ENCODE results near the gene P2RY8. TPM values are rescaled to one million over a fixed set of nuclear protein-coding genes. Genes with fewer than 3 reads are reported as not detected.

P2RY8 gene
- total and polyA plus RNA-seq, 2 donors = 0.26 to 2.6 TPM

DNA sequence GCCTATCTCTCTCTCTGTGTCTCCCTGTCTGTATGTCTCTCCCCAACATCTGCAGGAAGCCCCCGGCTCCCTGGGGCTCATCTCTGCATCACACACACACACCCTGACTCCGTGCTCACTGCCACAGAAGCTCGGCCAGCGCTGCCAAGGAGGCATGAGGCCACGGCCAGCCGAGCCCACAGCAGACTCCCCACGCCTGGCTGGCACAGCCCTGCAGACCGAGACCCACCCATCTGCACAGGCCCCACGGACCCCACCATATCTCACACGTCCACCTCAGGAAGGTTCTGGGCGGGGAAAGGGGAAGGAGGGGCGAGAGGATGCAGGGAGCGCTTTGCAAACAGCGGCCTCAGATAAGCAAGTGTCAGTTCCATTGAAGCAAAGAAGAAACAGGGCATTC lies 116.6 kb downstream of the P2RY8 start:
- H3K36me3 ChIP-seq (ENCODE audit: insufficient read depth) = peaks cover 6% of the 10 kb centered on the region
- H3K4me1 ChIP-seq (ENCODE audit: insufficient read depth) = no peaks in the 10 kb centered on the region
- H3K4me3 ChIP-seq (ENCODE audit: low read depth, low read length) = no peak overlapping the region
- no peak for DNase-seq (ENCODE audit: extremely low spot score)
- no peak overlapping the region for H3K27ac ChIP-seq (ENCODE audit: low read depth)
- WGBS = 73% methylated on average over 14 of the region's 14 CpGs

DNA sequence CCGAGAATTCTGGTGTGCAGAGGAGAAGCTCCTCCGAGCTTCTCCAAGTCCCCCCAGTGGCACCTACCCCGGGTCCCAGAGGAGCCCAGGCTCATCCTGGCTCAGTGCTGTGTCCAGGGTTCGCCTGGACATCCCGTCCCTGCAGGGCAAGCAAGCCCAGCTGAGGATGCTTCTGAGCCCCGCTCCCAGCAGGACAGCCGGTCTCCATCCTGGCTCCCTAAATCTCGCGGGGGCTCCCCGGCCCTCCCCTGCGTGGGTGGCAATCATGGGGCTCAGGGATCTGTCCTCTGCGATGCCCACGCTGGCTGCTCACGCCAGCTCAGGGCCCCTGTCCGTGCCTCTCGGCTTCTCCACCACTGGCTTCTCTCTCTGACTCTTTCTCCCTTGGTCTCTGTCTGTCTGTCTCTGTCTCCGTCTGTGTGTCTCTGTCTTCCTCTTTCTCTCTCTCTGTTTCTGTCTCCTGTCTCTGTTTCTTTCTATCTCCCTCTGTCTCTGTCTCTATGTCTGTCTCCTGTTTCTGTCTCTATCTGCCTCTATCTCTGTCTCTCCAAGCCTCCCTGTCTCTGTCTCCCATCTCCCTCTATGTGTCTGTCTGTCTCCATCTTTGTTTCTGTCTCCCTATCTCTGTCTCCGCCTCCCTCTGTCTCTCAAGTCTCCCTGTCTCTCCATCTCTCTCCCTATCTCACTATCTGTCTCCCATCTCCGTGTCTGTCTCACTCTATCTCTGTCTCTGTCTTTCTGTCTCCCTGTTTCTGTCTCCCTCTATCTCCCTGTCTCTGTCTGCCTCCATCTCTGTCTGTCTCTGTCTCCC lies 117.2 kb downstream of the P2RY8 start:
- Histone ChIP-seq H3K4me3 (ENCODE audit: low read depth, low read length) (no peak overlapping the region), H3K27ac (ENCODE audit: low read depth) (no peak overlapping the region), H3K36me3 (ENCODE audit: insufficient read depth) (peaks cover 4% of the 10 kb centered on the region), H3K4me1 (ENCODE audit: insufficient read depth) (no peaks in the 10 kb centered on the region)
- DNase-seq (ENCODE audit: extremely low spot score) = no peak
- 93% methylated on average over 19 of the region's 19 CpGs for WGBS

DNA sequence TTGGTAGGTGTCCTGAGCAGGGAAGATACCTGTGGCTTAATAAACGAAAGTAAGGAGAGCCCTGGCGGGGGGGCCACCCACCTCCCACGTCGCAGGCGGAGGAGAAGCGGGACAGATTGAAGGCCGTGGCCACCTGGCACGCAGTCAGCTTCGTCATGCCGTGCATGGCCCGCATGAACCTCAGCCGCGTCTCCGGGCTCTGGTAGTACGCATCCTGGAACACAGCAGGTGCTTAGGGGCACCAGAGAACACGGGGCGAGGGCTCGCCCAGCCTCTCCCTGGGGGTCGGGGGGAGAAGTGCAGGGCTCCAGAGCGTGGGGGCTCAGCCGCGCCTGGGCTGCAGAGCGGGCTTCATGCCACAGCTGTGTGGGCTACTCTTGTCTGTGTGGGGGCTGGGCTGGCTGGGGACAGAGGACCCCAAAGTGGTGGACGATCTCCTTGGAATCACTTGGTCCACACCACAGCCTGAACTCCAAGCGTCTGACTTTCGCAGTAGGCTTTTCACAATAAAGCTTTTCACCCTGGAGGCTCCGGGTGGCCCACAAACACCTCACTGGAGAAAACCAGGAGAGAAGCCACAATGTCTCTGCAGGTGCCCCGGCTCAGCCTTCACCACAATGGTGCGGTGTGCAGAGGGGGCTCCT lies 118.0 kb downstream of the P2RY8 start:
- no peak overlapping the region for H3K4me3 ChIP-seq (ENCODE audit: low read depth, low read length)
- 94% methylated on average over 29 of the region's 29 CpGs for WGBS
- DNase-seq (ENCODE audit: extremely low spot score) = no peak
- no peaks in the 10 kb centered on the region for H3K4me1 ChIP-seq (ENCODE audit: insufficient read depth)
- H3K27ac ChIP-seq (ENCODE audit: low read depth) = no peak overlapping the region
- H3K36me3 ChIP-seq (ENCODE audit: insufficient read depth) = peaks cover 4% of the 10 kb centered on the region

DNA sequence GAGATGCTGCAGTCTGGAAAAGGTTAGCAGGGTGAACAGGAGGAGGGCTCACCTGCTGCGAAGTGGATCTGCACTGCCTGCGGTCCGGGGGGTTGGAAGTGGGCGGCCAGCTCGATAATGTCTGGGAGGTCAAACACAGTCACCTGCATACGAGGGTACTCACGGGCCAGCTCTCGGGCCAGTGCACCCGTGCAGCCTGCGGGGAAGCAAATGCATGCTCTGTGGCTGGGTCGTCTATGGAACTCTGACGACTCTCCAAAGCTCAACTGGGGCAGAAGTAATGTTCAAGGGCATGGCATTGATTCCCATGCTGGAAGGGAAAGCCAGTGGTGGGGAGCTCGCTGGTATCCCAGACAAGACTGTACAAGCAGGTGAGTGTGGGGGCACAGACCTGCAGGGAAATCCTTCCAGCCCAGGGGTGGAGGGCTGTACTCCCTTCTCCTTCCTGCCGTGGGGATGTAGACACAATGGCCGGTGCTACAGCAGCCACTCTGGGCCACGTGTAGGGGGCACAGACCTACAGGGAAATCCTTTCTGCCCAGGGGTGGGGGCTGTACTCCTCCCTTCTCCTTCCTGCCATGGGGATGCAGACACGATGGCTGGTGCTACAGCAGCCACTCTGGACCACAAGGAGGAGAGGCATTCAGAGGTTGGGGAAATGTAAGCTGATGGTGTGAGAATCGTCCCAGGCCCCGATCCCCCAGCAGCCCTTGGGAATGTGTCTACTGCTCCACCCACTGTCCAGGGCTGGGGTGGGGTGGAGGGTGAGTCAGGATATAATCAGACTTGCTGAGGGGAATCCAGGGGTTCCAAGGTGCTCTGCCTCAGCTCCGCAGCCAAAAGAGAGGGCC lies 118.8 kb downstream of the P2RY8 start:
- WGBS = 93% methylated on average over 20 of the region's 20 CpGs
- Histone ChIP-seq H3K4me1 (ENCODE audit: insufficient read depth) (no peaks in the 10 kb centered on the region), H3K27ac (ENCODE audit: low read depth) (no peak overlapping the region), H3K36me3 (ENCODE audit: insufficient read depth) (peaks cover 6% of the 10 kb centered on the region), H3K4me3 (ENCODE audit: low read depth, low read length) (no peak overlapping the region)
- DNase-seq (ENCODE audit: extremely low spot score) = no peak

DNA sequence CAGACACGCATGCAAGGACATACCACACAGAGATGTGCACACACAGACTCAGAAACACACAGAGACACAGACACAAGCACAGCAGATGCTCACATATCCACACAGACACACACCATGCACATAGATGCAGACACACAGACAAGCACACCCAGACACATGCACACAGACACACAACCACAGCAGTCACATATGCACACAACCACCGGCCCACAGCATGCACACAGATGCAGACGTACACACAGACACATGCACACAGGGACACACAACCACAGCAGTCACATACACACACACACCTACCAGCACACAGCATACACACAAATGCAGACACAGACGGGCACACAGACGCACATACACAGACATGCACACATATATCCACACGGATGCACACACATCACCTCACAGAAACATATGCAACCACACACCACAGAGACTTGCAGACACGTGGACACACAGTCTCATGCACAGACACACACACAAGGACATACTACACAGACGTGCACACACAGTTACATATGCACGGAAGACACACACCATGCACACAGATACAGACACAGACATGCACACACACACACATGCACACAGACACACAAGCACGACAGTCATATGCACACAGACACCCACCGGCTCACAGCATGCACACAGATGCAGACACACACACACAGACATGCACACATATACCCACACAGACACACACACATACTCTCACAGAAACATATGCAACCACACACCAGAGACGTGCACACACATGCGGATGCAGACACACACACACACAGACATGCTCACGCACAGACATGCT lies 119.8 kb downstream of the P2RY8 start:
- Histone ChIP-seq H3K27ac (ENCODE audit: low read depth) (no peak overlapping the region), H3K4me3 (ENCODE audit: low read depth, low read length) (no peak overlapping the region), H3K36me3 (ENCODE audit: insufficient read depth) (peaks cover 6% of the 10 kb centered on the region), H3K4me1 (ENCODE audit: insufficient read depth) (no peaks in the 10 kb centered on the region)
- WGBS = 71% methylated on average over 14 of the region's 14 CpGs
- DNase-seq (ENCODE audit: extremely low spot score) = no peak

DNA sequence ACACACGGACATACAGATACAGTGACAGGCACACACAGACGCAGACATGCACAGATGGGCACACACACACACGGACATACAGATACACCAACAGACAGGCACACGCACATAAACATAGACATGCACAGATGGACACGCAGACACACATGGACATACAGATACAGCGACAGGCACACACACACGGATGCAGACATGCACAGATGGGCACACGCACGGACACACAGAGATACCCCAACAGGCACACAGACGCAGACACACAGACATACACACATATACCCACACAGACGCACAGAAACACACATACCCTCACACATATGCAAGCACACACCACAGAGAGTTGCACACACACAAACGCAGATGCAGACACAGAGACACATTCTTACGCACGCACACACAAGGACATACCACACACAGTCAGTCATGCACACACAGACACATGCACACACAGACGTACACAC lies 120.6 kb downstream of the P2RY8 start:
- no peak overlapping the region for H3K27ac ChIP-seq (ENCODE audit: low read depth)
- no peak overlapping the region for H3K4me3 ChIP-seq (ENCODE audit: low read depth, low read length)
- no peak for DNase-seq (ENCODE audit: extremely low spot score)
- H3K36me3 ChIP-seq (ENCODE audit: insufficient read depth) = peaks cover 6% of the 10 kb centered on the region
- no peaks in the 10 kb centered on the region for H3K4me1 ChIP-seq (ENCODE audit: insufficient read depth)
- WGBS = 73% methylated on average over 15 of the region's 15 CpGs

Other genes starting within 250 kb of the P2RY8 start
- 2.5 TPM for gene IL3RA, start 200.4 kb downstream of the P2RY8 start, total RNA-seq
- 16.7 TPM for gene IL3RA, start 200.4 kb downstream of the P2RY8 start, polyA plus RNA-seq
- 125 TPM for gene SLC25A6, start 145.1 kb downstream of the P2RY8 start, total RNA-seq
- 587 TPM for gene SLC25A6, start 145.1 kb downstream of the P2RY8 start, polyA plus RNA-seq
- 9.1 TPM for gene ASMTL, start 84.3 kb downstream of the P2RY8 start, total RNA-seq
- gene ASMTL, start 84.3 kb downstream of the P2RY8 start, polyA plus RNA-seq = 46.2 TPM
- 19.1 TPM for gene AKAP17A, start 54.4 kb upstream of the P2RY8 start, total RNA-seq
- gene AKAP17A, start 54.4 kb upstream of the P2RY8 start, polyA plus RNA-seq = 39.1 TPM
- 0.32 TPM for gene ASMT, start 77.9 kb upstream of the P2RY8 start, total RNA-seq
- gene ASMT, start 77.9 kb upstream of the P2RY8 start, polyA plus RNA-seq = 0.15 TPM

Data from urinary bladder (tissue), 4 donors.